ENCODE results near the gene KCNK7.

DNA sequence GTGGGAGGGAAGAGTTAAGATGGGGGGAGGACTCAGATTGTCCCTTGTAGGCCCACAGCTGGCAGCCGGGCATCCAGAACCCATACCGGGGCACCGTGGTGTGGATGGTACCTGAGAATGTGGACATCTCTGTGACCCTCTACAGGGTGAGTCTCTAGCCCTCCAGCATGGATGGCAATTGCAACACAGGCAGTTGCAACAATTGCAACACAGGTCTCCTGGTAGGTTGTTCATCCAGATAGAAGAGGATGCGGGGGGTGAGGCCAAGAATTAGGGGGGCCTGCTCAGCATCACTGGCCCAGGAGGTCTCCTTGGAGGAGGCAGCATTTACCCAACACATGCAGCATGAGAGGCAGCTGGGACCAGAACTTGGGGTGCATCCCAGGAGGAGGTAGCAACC lies 16.3 kb downstream of the KCNK7 start:
- no peak for TF ChIP-seq EP300 (IDR thresholded peaks at IDR 0.05)
- no peak for TF ChIP-seq POLR2A (IDR thresholded peaks at IDR 0.05; ENCODE audit: low read depth)
- TF ChIP-seq, protein P1, sequence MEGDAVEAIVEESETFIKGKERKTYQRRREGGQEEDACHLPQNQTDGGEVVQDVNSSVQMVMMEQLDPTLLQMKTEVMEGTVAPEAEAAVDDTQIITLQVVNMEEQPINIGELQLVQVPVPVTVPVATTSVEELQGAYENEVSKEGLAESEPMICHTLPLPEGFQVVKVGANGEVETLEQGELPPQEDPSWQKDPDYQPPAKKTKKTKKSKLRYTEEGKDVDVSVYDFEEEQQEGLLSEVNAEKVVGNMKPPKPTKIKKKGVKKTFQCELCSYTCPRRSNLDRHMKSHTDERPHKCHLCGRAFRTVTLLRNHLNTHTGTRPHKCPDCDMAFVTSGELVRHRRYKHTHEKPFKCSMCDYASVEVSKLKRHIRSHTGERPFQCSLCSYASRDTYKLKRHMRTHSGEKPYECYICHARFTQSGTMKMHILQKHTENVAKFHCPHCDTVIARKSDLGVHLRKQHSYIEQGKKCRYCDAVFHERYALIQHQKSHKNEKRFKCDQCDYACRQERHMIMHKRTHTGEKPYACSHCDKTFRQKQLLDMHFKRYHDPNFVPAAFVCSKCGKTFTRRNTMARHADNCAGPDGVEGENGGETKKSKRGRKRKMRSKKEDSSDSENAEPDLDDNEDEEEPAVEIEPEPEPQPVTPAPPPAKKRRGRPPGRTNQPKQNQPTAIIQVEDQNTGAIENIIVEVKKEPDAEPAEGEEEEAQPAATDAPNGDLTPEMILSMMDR (IDR thresholded peaks at IDR 0.05), result no peak
